ENCODE data around the gene CLIC4.

CLIC4 gene

DNA sequence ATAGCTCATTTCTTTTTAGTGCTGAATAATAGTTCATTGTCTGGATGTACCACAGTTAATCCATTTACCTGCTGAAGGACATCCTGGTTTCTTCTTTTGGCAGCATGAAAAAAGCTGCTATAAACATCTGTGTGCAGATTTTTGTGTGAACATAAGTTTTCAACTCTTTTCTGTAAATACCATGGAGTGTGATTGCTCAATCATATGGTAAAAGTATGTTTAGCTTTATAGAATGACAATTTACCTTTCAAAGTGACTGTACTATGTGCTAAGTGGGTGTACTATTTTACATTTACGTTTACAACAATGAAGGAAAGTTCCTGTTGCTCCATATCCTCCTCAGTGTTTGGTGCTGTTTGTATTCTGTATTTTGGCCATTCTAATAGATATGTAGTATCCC is 135.8 kb downstream of the CLIC4 start:
- no peaks in the 10 kb centered on the region for H3K4me1 ChIP-seq
- H3K27ac ChIP-seq: no peak overlapping the region
- intact Hi-C loops (cut with DNase I; ENCODE audit: low total_unique reads): no loop called here
- no peak for DNase-seq
- no peaks in the 10 kb centered on the region for H3K9me3 ChIP-seq
- TF ChIP-seq, protein P1, sequence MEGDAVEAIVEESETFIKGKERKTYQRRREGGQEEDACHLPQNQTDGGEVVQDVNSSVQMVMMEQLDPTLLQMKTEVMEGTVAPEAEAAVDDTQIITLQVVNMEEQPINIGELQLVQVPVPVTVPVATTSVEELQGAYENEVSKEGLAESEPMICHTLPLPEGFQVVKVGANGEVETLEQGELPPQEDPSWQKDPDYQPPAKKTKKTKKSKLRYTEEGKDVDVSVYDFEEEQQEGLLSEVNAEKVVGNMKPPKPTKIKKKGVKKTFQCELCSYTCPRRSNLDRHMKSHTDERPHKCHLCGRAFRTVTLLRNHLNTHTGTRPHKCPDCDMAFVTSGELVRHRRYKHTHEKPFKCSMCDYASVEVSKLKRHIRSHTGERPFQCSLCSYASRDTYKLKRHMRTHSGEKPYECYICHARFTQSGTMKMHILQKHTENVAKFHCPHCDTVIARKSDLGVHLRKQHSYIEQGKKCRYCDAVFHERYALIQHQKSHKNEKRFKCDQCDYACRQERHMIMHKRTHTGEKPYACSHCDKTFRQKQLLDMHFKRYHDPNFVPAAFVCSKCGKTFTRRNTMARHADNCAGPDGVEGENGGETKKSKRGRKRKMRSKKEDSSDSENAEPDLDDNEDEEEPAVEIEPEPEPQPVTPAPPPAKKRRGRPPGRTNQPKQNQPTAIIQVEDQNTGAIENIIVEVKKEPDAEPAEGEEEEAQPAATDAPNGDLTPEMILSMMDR (IDR thresholded peaks at IDR 0.05): no peak
- no peak overlapping the region for H3K4me3 ChIP-seq
- peaks cover 0 to 19% of the 10 kb centered on the region in 2 donors for H3K27me3 ChIP-seq
- no peaks in the 10 kb centered on the region for H3K36me3 ChIP-seq

DNA sequence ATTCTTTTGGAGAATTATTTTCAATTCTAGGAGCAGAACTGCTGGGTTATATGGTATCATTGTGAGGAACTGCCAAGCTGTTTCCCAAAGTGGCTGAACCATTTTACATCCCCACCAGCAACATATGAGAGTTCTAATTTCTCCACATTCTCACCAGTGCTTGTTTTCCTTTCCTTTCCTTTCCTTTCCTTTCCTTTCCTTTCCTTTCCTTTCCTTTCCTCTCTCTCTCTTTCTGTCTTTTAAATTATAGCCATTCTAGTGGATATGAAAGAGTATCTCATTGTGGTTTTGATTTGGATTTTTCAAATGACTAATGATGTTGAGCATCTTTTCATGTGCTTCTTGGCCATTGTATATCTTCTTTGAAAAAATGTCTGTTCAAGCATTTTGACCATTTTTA is 139.5 kb downstream of the CLIC4 start:
- H3K27ac ChIP-seq: no peak overlapping the region
- H3K36me3 ChIP-seq: no peaks in the 10 kb centered on the region
- H3K4me3 ChIP-seq: no peak overlapping the region
- peaks cover 0 to 8% of the 10 kb centered on the region in 2 donors for H3K27me3 ChIP-seq
- DNase-seq: no peak
- H3K4me1 ChIP-seq: no peaks in the 10 kb centered on the region
- intact Hi-C loops (cut with DNase I; ENCODE audit: low total_unique reads): no loop called here
- H3K9me3 ChIP-seq: peaks cover 0 to 2% (median 0%) of the 10 kb centered on the region in 3 donors
- TF ChIP-seq, protein P1 (IDR thresholded peaks at IDR 0.05): no peak

DNA sequence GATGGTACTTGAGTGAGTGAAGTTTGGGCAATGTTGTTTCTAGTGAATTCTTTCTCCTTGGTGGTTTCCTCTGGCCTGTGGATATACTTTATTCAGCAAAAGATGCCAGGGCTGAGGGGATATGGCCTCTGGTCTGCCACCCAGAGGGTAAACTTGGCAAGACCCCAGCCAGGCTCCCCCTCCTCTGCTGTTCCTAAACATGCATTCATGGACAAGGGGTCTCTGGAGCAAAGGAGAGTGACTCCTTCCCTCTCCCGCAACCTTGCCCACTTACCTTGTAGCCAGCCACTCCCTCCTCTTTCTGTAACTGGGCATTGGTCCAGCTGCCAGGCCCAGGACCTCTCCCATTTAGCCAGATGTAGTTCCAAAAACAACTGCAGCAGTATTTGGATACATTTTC is 141.0 kb downstream of the CLIC4 start:
- Histone ChIP-seq H3K27me3 (peaks cover 0 to 18% of the 10 kb centered on the region in 2 donors), H3K27ac (no peak overlapping the region), H3K9me3 (peaks cover 0 to 3% (median 0%) of the 10 kb centered on the region in 3 donors), H3K36me3 (no peaks in the 10 kb centered on the region), H3K4me3 (no peak overlapping the region), H3K4me1 (no peaks in the 10 kb centered on the region)
- intact Hi-C loops (cut with DNase I; ENCODE audit: low total_unique reads): no loop called here
- TF ChIP-seq, protein P1 (IDR thresholded peaks at IDR 0.05): no peak
- peak; percentile 3 to 13 for DNase-seq

DNA sequence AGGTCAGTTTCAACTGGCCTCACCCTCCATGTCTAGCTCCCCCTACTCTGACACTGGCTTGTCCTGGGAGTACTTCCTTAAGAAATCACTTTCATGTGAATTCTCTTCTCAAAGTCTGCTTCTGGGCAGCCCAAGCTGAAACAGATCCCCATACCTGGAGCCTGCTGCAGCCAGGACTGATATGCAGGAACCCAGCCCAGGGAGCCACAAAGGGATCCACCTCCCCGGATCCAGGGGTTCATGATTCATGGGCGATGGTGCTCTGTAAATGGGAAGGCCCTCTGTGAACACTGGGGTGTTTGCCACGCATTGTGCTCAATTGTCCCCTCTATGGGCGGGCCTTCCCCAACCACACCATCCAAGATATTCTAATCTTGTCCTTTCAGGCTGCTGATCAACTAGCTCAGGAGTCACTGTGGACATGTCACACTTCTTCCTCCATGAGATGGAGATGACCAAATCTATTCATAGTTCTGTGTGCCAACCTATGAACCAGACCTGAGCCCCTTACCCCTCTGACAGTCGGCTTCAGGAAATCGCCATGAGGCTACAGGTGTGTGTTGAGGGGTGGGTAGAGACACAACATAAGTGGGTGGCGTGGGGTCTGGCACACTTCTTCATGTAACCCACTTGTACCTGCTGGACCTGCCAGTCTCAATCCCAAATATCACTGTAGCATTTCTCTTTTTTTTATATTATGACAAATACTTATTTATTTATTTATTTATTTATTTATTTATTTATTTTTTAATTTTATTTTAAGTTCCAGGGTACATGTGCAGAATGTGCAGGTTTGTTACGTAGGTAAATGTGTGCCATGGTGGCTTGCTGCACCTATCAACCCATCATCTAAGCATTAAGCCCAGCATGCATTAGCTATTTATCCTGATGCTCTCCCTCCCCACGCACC is 143.1 kb downstream of the CLIC4 start:
- TF ChIP-seq, protein P1 (IDR thresholded peaks at IDR 0.05): no peak
- Histone ChIP-seq H3K4me3 (no peak overlapping the region), H3K27me3 (peaks cover 0 to 18% of the 10 kb centered on the region in 2 donors), H3K27ac (no peak overlapping the region), H3K36me3 (no peaks in the 10 kb centered on the region), H3K4me1 (no peaks in the 10 kb centered on the region), H3K9me3 (peaks cover 0 to 10% (median 3%) of the 10 kb centered on the region in 3 donors)
- intact Hi-C loops (cut with DNase I; ENCODE audit: low total_unique reads): no loop called here
- peak; percentile 7 to 37 for DNase-seq

DNA sequence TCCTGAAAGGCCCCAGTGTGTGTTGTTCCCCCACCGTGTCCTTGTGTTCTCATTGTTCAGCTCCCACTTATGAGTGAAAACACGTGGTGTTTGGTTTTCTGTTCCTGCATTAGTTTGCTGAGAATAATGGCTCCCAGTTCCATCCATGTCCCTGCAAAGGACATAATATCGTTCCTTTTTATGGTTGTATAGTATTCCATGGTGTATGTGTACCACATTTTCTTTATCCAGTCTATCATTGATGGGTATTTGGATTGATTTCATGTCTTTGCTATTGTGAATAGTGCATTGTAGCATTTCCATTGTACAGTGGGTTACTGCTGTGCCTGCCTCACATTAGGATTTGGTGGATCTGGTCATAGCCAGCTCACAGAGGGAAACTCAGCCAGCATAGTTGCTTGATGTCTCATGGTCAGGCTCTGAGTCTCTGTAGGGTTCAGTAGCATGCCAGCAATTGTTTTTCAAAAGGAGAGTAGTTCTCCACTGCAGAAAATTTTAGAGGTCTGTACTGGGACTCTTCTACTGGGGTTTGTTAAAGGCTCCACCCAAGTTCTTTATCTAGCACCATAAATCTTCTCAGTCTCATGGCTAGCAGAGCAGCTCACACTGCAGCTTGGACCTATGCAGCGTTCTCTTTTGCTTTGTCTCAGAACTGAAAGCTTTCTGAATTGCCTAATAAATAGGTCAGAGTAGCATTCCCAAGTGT is 143.9 kb downstream of the CLIC4 start:
- peak in 1 of 2 donors; percentile 12 for DNase-seq
- Histone ChIP-seq H3K4me3 (no peak overlapping the region), H3K27me3 (peaks cover 0 to 18% of the 10 kb centered on the region in 2 donors), H3K4me1 (no peaks in the 10 kb centered on the region), H3K27ac (no peak overlapping the region), H3K9me3 (peaks cover 0 to 10% (median 3%) of the 10 kb centered on the region in 3 donors), H3K36me3 (no peaks in the 10 kb centered on the region)
- TF ChIP-seq, protein P1 (IDR thresholded peaks at IDR 0.05): no peak
- intact Hi-C loops (cut with DNase I; ENCODE audit: low total_unique reads): no loop called here

All from tibial artery (tissue), 4 donors.